ENCODE results near the gene ZBTB17. TPM values are rescaled to one million over a fixed set of nuclear protein-coding genes. Genes with fewer than 3 reads are reported as not detected.

ZBTB17 gene
- total and polyA plus RNA-seq, 8 donors: 16.2 to 106 (median 18.0) TPM

- Histone ChIP-seq H3K36me3 (no peaks in the 10 kb centered on the region), H3K27me3 (no peaks in the 10 kb centered on the region), H3K27ac (no peak overlapping the region), H3K9me3 (no peaks in the 10 kb centered on the region), H3K4me1 (peaks cover 0 to 8% (median 2%) of the 10 kb centered on the region in 3 donors), H3K4me3 (no peak overlapping the region)
- TF ChIP-seq, protein P1, sequence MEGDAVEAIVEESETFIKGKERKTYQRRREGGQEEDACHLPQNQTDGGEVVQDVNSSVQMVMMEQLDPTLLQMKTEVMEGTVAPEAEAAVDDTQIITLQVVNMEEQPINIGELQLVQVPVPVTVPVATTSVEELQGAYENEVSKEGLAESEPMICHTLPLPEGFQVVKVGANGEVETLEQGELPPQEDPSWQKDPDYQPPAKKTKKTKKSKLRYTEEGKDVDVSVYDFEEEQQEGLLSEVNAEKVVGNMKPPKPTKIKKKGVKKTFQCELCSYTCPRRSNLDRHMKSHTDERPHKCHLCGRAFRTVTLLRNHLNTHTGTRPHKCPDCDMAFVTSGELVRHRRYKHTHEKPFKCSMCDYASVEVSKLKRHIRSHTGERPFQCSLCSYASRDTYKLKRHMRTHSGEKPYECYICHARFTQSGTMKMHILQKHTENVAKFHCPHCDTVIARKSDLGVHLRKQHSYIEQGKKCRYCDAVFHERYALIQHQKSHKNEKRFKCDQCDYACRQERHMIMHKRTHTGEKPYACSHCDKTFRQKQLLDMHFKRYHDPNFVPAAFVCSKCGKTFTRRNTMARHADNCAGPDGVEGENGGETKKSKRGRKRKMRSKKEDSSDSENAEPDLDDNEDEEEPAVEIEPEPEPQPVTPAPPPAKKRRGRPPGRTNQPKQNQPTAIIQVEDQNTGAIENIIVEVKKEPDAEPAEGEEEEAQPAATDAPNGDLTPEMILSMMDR (IDR thresholded peaks at IDR 0.05): no peak
- FAIRE-seq (no peak), DNase-seq (no peak), ATAC-seq (peak in 2 of 4 donors; percentile 16 to 34)
- intact Hi-C loops (cut with DNase I): no loop called here
- WGBS, 2 donors: 81 to 89% methylated on average over 15 of the region's 15 CpGs
Measured at GRCh38 chr1:15957221-15958095, 18.4 kb downstream of the ZBTB17 start.

- intact Hi-C loops (cut with DNase I): no loop called here
- no peak overlapping the region for H3K4me3 ChIP-seq
- no peaks in the 10 kb centered on the region for H3K27me3 ChIP-seq
- H3K36me3 ChIP-seq: no peaks in the 10 kb centered on the region
- DNase-seq: no peak
- no peaks in the 10 kb centered on the region for H3K9me3 ChIP-seq
- no peak overlapping the region for H3K27ac ChIP-seq
- no peak for FAIRE-seq
- H3K4me1 ChIP-seq: peaks cover 0 to 12% (median 2%) of the 10 kb centered on the region in 3 donors
- TF ChIP-seq, protein P1 (IDR thresholded peaks at IDR 0.05): no peak
- no peak for ATAC-seq
Measured at GRCh38 chr1:15956150-15956549, 19.8 kb downstream of the ZBTB17 start.

- Histone ChIP-seq H3K9me3 (no peaks in the 10 kb centered on the region), H3K27ac (no peak overlapping the region), H3K27me3 (no peaks in the 10 kb centered on the region), H3K4me3 (no peak overlapping the region), H3K4me1 (peaks cover 4 to 18% (median 5%) of the 10 kb centered on the region in 3 donors), H3K36me3 (no peaks in the 10 kb centered on the region)
- ATAC-seq (no peak), FAIRE-seq (no peak), DNase-seq (no peak)
- WGBS, 2 donors: 99 to 100% methylated on average over 2 of the region's 2 CpGs
- intact Hi-C loops (cut with DNase I): no loop called here
- TF ChIP-seq, protein P1 (IDR thresholded peaks at IDR 0.05): no peak
Measured at GRCh38 chr1:15955552-15955951, 20.3 kb downstream of the ZBTB17 start.

GRCh38 chr1:15954316-15954715, 21.6 kb downstream of the ZBTB17 start:
- Histone ChIP-seq H3K27ac (no peak overlapping the region), H3K4me1 (peaks cover 16 to 30% (median 17%) of the 10 kb centered on the region in 3 donors), H3K4me3 (no peak overlapping the region), H3K9me3 (no peaks in the 10 kb centered on the region), H3K36me3 (no peaks in the 10 kb centered on the region), H3K27me3 (no peaks in the 10 kb centered on the region)
- FAIRE-seq: no peak
- no peak for ATAC-seq
- DNase-seq: no peak
- intact Hi-C loops (cut with DNase I): no loop called here
- TF ChIP-seq, protein P1 (IDR thresholded peaks at IDR 0.05): no peak
- 96 to 97% methylated on average over 3 of the region's 3 CpGs for WGBS, 2 donors

DNA sequence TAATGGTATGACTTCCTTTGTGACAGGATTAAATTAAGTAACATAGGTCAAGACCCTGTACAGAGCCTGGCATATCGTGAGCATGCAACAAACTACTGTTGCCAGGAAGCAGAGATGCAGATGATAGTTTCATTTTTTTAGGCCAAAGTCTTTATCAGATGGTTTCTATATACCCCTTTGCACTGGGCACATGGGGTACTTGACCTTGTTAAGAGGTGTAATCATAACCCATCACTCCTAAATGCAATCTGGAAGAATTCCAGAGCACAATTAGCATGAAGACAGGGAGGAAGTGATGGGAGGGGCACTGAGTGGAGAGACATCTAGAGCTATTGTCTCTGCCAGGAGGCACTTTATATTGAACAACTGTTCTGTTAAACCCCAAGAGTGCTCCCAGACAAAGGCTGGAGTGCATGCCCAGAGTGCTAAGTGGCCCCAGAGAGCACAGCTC, 22.1 kb downstream of the ZBTB17 start:
- H3K4me3 ChIP-seq: no peak overlapping the region
- no peaks in the 10 kb centered on the region for H3K36me3 ChIP-seq
- no peaks in the 10 kb centered on the region for H3K9me3 ChIP-seq
- no peak overlapping the region for H3K27ac ChIP-seq
- intact Hi-C loops (cut with DNase I): no loop called here
- H3K27me3 ChIP-seq: no peaks in the 10 kb centered on the region
- 60 to 62% methylated on average over 1 of the region's 1 CpG for WGBS, 2 donors
- DNase-seq (no peak), FAIRE-seq (no peak), ATAC-seq (no peak)
- peaks cover 18 to 32% (median 22%) of the 10 kb centered on the region in 3 donors for H3K4me1 ChIP-seq
- TF ChIP-seq, protein P1 (IDR thresholded peaks at IDR 0.05): no peak

Measured in pancreas (tissue), 10 donors.